HUES64 (cell line): Measurements from ENCODE around the gene EPS8L3.

Source experiments
- H3K27ac ChIP-seq: 2 replicates; pipeline ENCODE4 v1.7.0; 2013; ENCODE audit warnings: low read depth, low read length, inconsistent platforms
- H3K27me3 ChIP-seq: 2 replicates; pipeline ENCODE4 v1.6.1; 2013; ENCODE audit warnings: mild to moderate bottlenecking, low read length; ENCODE audit not compliant: insufficient read depth
- H3K36me3 ChIP-seq: 2 replicates; pipeline ENCODE4 v1.6.1; 2013; ENCODE audit warnings: mild to moderate bottlenecking, low read length; ENCODE audit not compliant: insufficient read depth
- H3K4me1 ChIP-seq: 2 replicates; pipeline ENCODE4 v1.6.1; 2013; ENCODE audit warnings: mild to moderate bottlenecking, low read length, moderate library complexity; ENCODE audit not compliant: insufficient read depth
- H3K4me3 ChIP-seq: 2 replicates; pipeline ENCODE4 v1.5.1; 2013; ENCODE audit warnings: mild to moderate bottlenecking, low read length, moderate library complexity
- H3K9ac ChIP-seq: 2 replicates; pipeline ENCODE4 v1.6.1; 2013; ENCODE audit warnings: mild to moderate bottlenecking, low read depth, low read length
- H3K9me3 ChIP-seq: 2 replicates; pipeline ENCODE4 v1.6.1; 2013; ENCODE audit warnings: low read depth, low read length; ENCODE audit not compliant: insufficient read depth
- WGBS: fragments of 150-250, 120-280 bp; methylation state at CpG from one replicate; pipeline ENCODE4 v1.1.7; 2013; ENCODE audit warnings: missing lambda C conversion rate; 5-methylcytosine and 5-hydroxymethylcytosine counted together

Gene EPS8L3

DNA sequence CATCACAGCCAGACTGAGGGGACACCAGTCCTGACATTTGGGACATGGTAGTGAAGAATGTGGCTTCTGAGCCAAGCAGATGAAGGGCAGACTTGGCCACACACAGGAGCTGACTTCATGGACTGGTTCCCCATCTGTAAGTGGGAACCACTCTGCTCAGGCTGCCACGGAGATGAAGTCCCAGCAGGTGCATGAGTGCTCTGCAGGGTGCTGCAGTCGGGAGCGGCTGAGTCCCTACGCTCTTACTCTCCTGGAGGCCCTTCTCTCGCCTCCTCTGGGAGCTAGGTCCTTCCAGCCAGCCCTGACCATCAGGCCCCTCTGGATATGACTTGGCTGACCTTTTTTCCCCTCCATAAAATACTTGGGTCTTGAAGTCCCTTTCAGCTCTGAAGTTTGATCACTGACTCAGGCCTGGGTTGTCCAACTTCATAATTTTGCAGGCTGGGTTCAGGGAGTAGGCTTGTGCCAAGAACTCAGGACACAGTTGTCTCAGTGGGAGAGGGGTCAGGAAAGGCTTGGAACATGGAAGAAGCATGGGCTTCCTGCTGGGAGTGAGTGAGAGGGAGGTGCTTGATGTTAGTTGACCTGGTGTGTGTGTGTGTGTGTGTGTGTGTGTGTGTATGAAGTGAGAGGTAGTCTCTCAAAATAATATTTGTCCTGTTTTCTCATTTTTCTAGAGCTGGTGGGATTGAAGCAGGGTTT, 21.0 kb upstream of the EPS8L3 start:
- no peak overlapping the region for H3K4me3 ChIP-seq
- no peak overlapping the region for H3K27ac ChIP-seq
- H3K36me3 ChIP-seq, result no peaks in the 10 kb centered on the region
- H3K9ac ChIP-seq, result no peak overlapping the region
- no peaks in the 10 kb centered on the region for H3K27me3 ChIP-seq
- WGBS, result 82% methylated on average over 5 of the region's 5 CpGs
- H3K4me1 ChIP-seq, result peaks cover 16% of the 10 kb centered on the region
- peaks cover 15% of the 10 kb centered on the region for H3K9me3 ChIP-seq

DNA sequence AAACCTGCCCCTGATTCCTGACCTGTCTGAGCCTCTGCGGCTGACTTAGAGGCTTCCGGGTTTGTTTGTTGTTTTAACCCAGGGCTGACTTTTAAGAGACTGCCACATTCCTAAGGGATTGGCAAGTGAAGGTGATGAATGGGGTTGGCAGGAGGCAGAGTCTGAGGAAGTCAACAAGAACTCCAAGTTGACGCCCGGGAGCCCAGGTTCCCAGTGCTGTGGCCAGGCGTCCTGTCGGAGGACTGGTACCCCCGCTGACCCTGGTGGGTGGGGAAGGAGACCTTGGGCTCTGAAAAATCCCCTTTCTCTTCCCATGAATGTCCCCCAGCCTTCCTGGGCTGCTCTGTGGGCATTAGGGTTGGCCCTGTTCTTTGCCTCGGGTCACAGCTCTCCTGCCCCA, 19.7 kb upstream of the EPS8L3 start:
- H3K36me3 ChIP-seq, result no peaks in the 10 kb centered on the region
- H3K27ac ChIP-seq, result no peak overlapping the region
- no peak overlapping the region for H3K4me3 ChIP-seq
- H3K27me3 ChIP-seq, result no peaks in the 10 kb centered on the region
- H3K9me3 ChIP-seq, result peaks cover 15% of the 10 kb centered on the region
- no peak overlapping the region for H3K9ac ChIP-seq
- 60% methylated on average over 8 of the region's 8 CpGs for WGBS
- peaks cover 13% of the 10 kb centered on the region for H3K4me1 ChIP-seq

DNA sequence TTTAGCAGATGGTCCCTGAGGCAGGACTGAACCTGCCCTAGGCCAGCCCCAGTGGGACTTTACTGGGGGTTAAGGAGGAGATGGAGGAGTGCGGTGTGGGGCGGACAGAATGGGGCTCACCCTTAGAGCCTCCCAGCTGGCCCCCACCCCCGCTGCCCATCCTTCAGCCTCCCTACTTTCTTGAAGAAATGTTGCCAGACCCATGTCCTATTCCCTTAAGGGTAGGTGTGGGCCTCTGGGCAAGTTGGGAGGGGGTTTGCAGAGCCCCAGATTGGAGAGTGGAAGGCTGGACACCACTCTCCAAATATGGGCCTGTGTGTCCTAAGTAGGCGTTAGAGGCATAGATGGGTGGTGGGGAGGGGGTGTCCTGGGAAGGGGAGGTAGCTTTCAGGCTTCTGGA, 19.2 kb upstream of the EPS8L3 start:
- peaks cover 15% of the 10 kb centered on the region for H3K9me3 ChIP-seq
- no peaks in the 10 kb centered on the region for H3K36me3 ChIP-seq
- WGBS, result 79% methylated on average over 3 of the region's 4 CpGs
- no peaks in the 10 kb centered on the region for H3K27me3 ChIP-seq
- H3K4me1 ChIP-seq, result peaks cover 13% of the 10 kb centered on the region
- no peak overlapping the region for H3K4me3 ChIP-seq
- H3K9ac ChIP-seq, result no peak overlapping the region
- H3K27ac ChIP-seq, result no peak overlapping the region

DNA sequence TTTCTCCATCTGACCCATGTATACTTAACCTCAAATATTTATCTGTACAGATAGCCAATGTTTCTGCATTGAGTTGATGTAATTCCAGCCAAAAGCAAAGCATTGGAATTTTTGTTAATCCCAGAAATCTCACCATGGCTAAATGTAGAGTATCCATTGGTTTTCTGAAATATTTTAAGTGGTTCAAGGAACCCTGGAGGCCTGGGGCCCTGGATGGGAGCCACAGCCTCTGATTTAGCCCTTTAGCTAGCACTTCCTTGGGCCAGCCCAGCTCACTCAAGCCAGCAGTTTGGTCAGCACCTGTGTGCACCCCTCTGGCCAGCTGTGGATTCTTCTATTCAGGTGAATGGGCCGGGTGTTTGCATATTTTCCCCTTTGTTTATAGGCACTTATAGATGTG, 18.8 kb upstream of the EPS8L3 start:
- H3K4me1 ChIP-seq, result peaks cover 13% of the 10 kb centered on the region
- no peak overlapping the region for H3K27ac ChIP-seq
- H3K9ac ChIP-seq, result no peak overlapping the region
- no peak overlapping the region for H3K4me3 ChIP-seq
- peaks cover 15% of the 10 kb centered on the region for H3K9me3 ChIP-seq
- no peaks in the 10 kb centered on the region for H3K36me3 ChIP-seq
- 58% methylated on average over 1 of the region's 1 CpG for WGBS
- H3K27me3 ChIP-seq, result no peaks in the 10 kb centered on the region

DNA sequence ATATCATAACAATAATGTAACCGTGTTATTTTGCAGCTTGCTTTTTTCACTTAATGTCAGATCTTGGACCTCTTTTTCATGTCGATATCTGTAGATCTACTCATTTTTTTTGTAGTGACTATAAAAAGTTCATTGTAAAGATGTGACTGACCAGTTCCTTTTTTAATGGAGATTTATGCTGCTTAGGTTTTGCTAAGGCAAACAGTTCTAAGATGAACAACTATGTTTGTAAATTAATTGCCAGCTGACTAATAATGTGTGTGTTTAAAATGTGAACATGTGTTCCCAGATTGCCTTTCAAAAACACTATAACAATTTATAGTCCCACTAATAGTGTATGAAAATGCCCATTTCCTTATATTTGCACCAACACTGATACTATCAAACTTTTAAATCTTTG, 18.1 kb upstream of the EPS8L3 start:
- Histone ChIP-seq H3K36me3 (no peaks in the 10 kb centered on the region), H3K27ac (no peak overlapping the region), H3K27me3 (no peaks in the 10 kb centered on the region), H3K9ac (no peak overlapping the region), H3K4me3 (no peak overlapping the region), H3K4me1 (peaks cover 13% of the 10 kb centered on the region), H3K9me3 (peaks cover 15% of the 10 kb centered on the region)
- 100% methylated on average over 2 of the region's 2 CpGs for WGBS

GRCh38 chr1:109780982-109781381, 17.3 kb upstream of the EPS8L3 start:
- no peak overlapping the region for H3K9ac ChIP-seq
- peaks cover 15% of the 10 kb centered on the region for H3K9me3 ChIP-seq
- no peak overlapping the region for H3K4me3 ChIP-seq
- peaks cover 13% of the 10 kb centered on the region for H3K4me1 ChIP-seq
- WGBS, result 85% methylated on average over 1 of the region's 1 CpG
- H3K36me3 ChIP-seq, result no peaks in the 10 kb centered on the region
- H3K27ac ChIP-seq, result no peak overlapping the region
- no peaks in the 10 kb centered on the region for H3K27me3 ChIP-seq

- WGBS, result 94% methylated on average over 9 of the region's 9 CpGs
- no peak overlapping the region for H3K4me3 ChIP-seq
- peaks cover 15% of the 10 kb centered on the region for H3K9me3 ChIP-seq
- H3K27me3 ChIP-seq, result no peaks in the 10 kb centered on the region
- H3K36me3 ChIP-seq, result no peaks in the 10 kb centered on the region
- H3K4me1 ChIP-seq, result peaks cover 7% of the 10 kb centered on the region
- no peak overlapping the region for H3K27ac ChIP-seq
- H3K9ac ChIP-seq, result no peak overlapping the region
These were observed 14.4 kb upstream of the EPS8L3 start for GRCh38 chr1:109777980-109778625.

DNA sequence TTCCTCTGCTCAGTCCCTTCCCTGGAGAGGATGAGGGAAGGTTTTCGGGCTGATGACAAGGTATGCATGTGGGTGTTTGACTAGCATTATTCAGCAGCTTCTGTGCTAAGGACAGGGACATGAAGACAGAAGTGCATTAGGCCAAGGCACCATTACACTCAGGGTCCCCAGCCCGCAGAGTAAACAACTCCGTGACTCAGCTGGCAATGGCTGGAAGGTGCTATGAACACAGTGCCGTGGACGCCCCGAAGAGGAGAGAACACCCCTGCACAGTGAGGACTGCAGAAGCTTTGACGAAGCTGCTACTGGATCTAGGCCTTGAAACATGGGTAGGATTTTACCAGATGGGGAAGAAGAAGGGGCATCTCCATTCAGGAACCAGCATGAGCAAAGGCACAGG, 13.7 kb upstream of the EPS8L3 start:
- WGBS, result 88% methylated on average over 7 of the region's 7 CpGs
- Histone ChIP-seq H3K4me1 (0 out of 2 replicates have a peak, but pooled peaks cover under 1% of the 10 kb centered on the region), H3K9ac (no peak overlapping the region), H3K27ac (no peak overlapping the region), H3K36me3 (no peaks in the 10 kb centered on the region), H3K27me3 (no peaks in the 10 kb centered on the region), H3K4me3 (no peak overlapping the region), H3K9me3 (peaks cover 15% of the 10 kb centered on the region)

DNA sequence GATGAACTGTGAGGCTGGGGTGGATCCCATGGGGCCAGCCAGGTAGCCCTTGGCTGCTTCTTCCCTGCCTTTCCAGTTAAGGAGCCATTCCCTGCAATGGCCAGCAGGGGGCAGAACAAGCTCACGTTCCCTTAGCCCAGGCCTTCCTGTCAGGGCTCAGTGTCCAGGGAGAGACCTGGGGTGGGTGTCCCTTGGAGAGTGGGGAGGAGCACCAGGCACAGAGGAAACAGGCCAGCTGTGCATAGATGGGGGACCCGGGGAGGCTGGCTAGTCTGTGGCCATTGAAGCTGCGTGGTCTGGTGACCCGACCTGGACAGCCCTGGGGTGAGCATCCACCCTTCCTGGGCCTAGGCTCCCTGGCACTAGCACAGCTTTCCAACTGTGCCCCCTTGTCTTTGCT, 13.2 kb upstream of the EPS8L3 start:
- H3K27ac ChIP-seq, result no peak overlapping the region
- H3K27me3 ChIP-seq, result no peaks in the 10 kb centered on the region
- 21% methylated on average over 4 of the region's 4 CpGs for WGBS
- no peak overlapping the region for H3K9ac ChIP-seq
- no peaks in the 10 kb centered on the region for H3K4me1 ChIP-seq
- H3K36me3 ChIP-seq, result no peaks in the 10 kb centered on the region
- H3K4me3 ChIP-seq, result no peak overlapping the region
- H3K9me3 ChIP-seq, result peaks cover 15% of the 10 kb centered on the region

- H3K27ac ChIP-seq, result no peak overlapping the region
- no peaks in the 10 kb centered on the region for H3K27me3 ChIP-seq
- 89% methylated on average over 6 of the region's 6 CpGs for WGBS
- H3K9me3 ChIP-seq, result peaks cover 11% of the 10 kb centered on the region
- no peaks in the 10 kb centered on the region for H3K4me1 ChIP-seq
- no peak overlapping the region for H3K9ac ChIP-seq
- H3K4me3 ChIP-seq, result no peak overlapping the region
- no peaks in the 10 kb centered on the region for H3K36me3 ChIP-seq
These were observed 12.6 kb upstream of the EPS8L3 start for GRCh38 chr1:109776206-109776835.

GRCh38 chr1:109775398-109775797, 11.7 kb upstream of the EPS8L3 start:
- no peak overlapping the region for H3K27ac ChIP-seq
- 68% methylated on average over 1 of the region's 1 CpG for WGBS
- no peaks in the 10 kb centered on the region for H3K27me3 ChIP-seq
- no peak overlapping the region for H3K4me3 ChIP-seq
- no peaks in the 10 kb centered on the region for H3K36me3 ChIP-seq
- H3K9me3 ChIP-seq, result 0 out of 2 replicates have a peak, but pooled peaks cover 2% of the 10 kb centered on the region
- H3K4me1 ChIP-seq, result no peaks in the 10 kb centered on the region
- H3K9ac ChIP-seq, result no peak overlapping the region
